ENCODE measurements around the gene CSGALNACT2.
"Not testable (repeated sequence)": the region's sequence is repeated elsewhere in the genome, so short reads cannot be mapped to it uniquely, and the experiment has no call there.

CSGALNACT2 gene

GRCh38 chr10:43094085-43094484, 44.2 kb upstream of the CSGALNACT2 start:
- in situ Hi-C loops (cut with MboI; ENCODE audit: low pct_unique_long_range_greater_than_20kb, low sequenced_read_pairs, unreplicated experiment): no loop called here
- no peak for TF ChIP-seq CTCF (IDR thresholded peaks at IDR 0.05; ENCODE audit: extremely low read depth, insufficient read depth, missing control alignments)
- DNase-seq (ENCODE audit: low spot score): no peak

GRCh38 chr10:43099339-43099738, 38.9 kb upstream of the CSGALNACT2 start:
- DNase-seq (ENCODE audit: low spot score); in situ Hi-C loops (cut with MboI; ENCODE audit: low pct_unique_long_range_greater_than_20kb, low sequenced_read_pairs, unreplicated experiment): not testable (repeated sequence)

- no peak for TF ChIP-seq CTCF (IDR thresholded peaks at IDR 0.05; ENCODE audit: extremely low read depth, insufficient read depth, missing control alignments)
- no peak for DNase-seq (ENCODE audit: low spot score)
- in situ Hi-C loops (cut with MboI; ENCODE audit: low pct_unique_long_range_greater_than_20kb, low sequenced_read_pairs, unreplicated experiment): no loop called here
Measured at GRCh38 chr10:43099928-43100327, 38.3 kb upstream of the CSGALNACT2 start.

GRCh38 chr10:43100366-43100765, 37.9 kb upstream of the CSGALNACT2 start:
- DNase-seq (ENCODE audit: low spot score): no peak
- in situ Hi-C loops (cut with MboI; ENCODE audit: low pct_unique_long_range_greater_than_20kb, low sequenced_read_pairs, unreplicated experiment): no loop called here

GRCh38 chr10:43102063-43102828, 36.0 kb upstream of the CSGALNACT2 start:
- TF ChIP-seq CTCF (IDR thresholded peaks at IDR 0.05; ENCODE audit: extremely low read depth, insufficient read depth, missing control alignments): no peak
- no peak for DNase-seq (ENCODE audit: low spot score)
- in situ Hi-C loops (cut with MboI; ENCODE audit: low pct_unique_long_range_greater_than_20kb, low sequenced_read_pairs, unreplicated experiment): no loop called here

More at GRCh38 chr10:43100366-43100765, 37.9 kb upstream of the CSGALNACT2 start:
- TF ChIP-seq CTCF (IDR thresholded peaks at IDR 0.05; ENCODE audit: extremely low read depth, insufficient read depth, missing control alignments): no peak

GRCh38 chr10:43105102-43105955, 32.9 kb upstream of the CSGALNACT2 start:
- peak; percentile 100 for TF ChIP-seq CTCF (IDR thresholded peaks at IDR 0.05; ENCODE audit: extremely low read depth, insufficient read depth, missing control alignments)
- peak; percentile 92 for DNase-seq (ENCODE audit: low spot score)
- in situ Hi-C loops (cut with MboI; ENCODE audit: low pct_unique_long_range_greater_than_20kb, low sequenced_read_pairs, unreplicated experiment): no loop called here

GRCh38 chr10:43105956-43106229, 32.4 kb upstream of the CSGALNACT2 start:
- in situ Hi-C loops (cut with MboI; ENCODE audit: low pct_unique_long_range_greater_than_20kb, low sequenced_read_pairs, unreplicated experiment): no loop called here
- no peak for DNase-seq (ENCODE audit: low spot score)
- TF ChIP-seq CTCF (IDR thresholded peaks at IDR 0.05; ENCODE audit: extremely low read depth, insufficient read depth, missing control alignments): no peak
